ENCODE measurements around the gene MORN4. TPM values are rescaled to one million over a fixed set of nuclear protein-coding genes. Genes with fewer than 3 reads are reported as not detected.

Gene MORN4
- total and polyA plus RNA-seq, 2 of the 13 experiments (the other 11 are each of a cell fraction or from before 2014, with no cell fraction given), result 3.4 to 9.1 TPM

- TF ChIP-seq ZNF543 (CRISPR knock-in tag; IDR thresholded peaks at IDR 0.05) (no peak), ZNF670 (CRISPR knock-in tag; IDR thresholded peaks at IDR 0.05; ENCODE audit: borderline replicate concordance) (no peak), ZFP90 (CRISPR knock-in tag; IDR thresholded peaks at IDR 0.05; ENCODE audit: borderline replicate concordance) (0 out of 2 replicates have a peak, but pooled peaks have one; percentile 25), ZNF124 (CRISPR knock-in tag; IDR thresholded peaks at IDR 0.05) (no peak), HNRNPL (IDR thresholded peaks at IDR 0.05; ENCODE audit: low read depth, low read length) (no peak), ZFP36L1 (CRISPR knock-in tag; IDR thresholded peaks at IDR 0.05) (0 out of 2 replicates have a peak, but pooled peaks have one; percentile 28), ZBTB34 (CRISPR knock-in tag; IDR thresholded peaks at IDR 0.05) (0 out of 2 replicates have a peak, but pooled peaks have one; percentile 33), GTF3A (CRISPR knock-in tag; conservative IDR thresholded peaks at IDR 0.05) (no peak), HIC2 (CRISPR knock-in tag; IDR thresholded peaks at IDR 0.05; ENCODE audit: low read depth) (no peak), SNAPC2 (CRISPR knock-in tag; IDR thresholded peaks at IDR 0.05) (0 out of 2 replicates have a peak, but pooled peaks have one; percentile 63), ZMAT5 (CRISPR knock-in tag; IDR thresholded peaks at IDR 0.05; ENCODE audit: borderline replicate concordance, low read depth) (no peak), ZNF512B (CRISPR knock-in tag; IDR thresholded peaks at IDR 0.05; ENCODE audit: borderline replicate concordance) (no peak), SNAI1 (CRISPR knock-in tag; IDR thresholded peaks at IDR 0.05; ENCODE audit: borderline replicate concordance) (no peak), NCOA2 (CRISPR knock-in tag; IDR thresholded peaks at IDR 0.05) (no peak), TFAP4 (IDR thresholded peaks at IDR 0.05; ENCODE audit: borderline replicate concordance, low read depth) (0 out of 2 replicates have a peak, but pooled peaks have one; percentile 36), SIX1 (CRISPR knock-in tag; IDR thresholded peaks at IDR 0.05; ENCODE audit: borderline replicate concordance) (0 out of 2 replicates have a peak, but pooled peaks have one; percentile 20), SATB2 (CRISPR knock-in tag; IDR thresholded peaks at IDR 0.05) (0 out of 2 replicates have a peak, but pooled peaks have one; percentile 60), RELA (CRISPR knock-in tag; IDR thresholded peaks at IDR 0.05) (no peak), MYC (CRISPR knock-in tag; IDR thresholded peaks at IDR 0.05; ENCODE audit: borderline replicate concordance) (peak; percentile 54; the same call in 1 of the 2 replicates), RBM39 (IDR thresholded peaks at IDR 0.05; ENCODE audit: low read depth, low read length, poor library complexity, severe bottlenecking) (no peak), ZNF225 (CRISPR knock-in tag; IDR thresholded peaks at IDR 0.05) (no peak)
Observed at GRCh38 chr10:97584798-97585438, 48.4 kb downstream of the MORN4 start (continued).

Measured in HepG2 (cell line).